OCI-M1 (cell line): ENCODE measurements around the gene TULP4.
"Not testable (repeated sequence)": the region's sequence is repeated elsewhere in the genome, so short reads cannot be mapped to it uniquely, and the experiment has no call there.

Experiments
- DNase-seq: peaks from one replicate; lab custom pipeline; 2025; lab: John Stamatoyannopoulos, UW

TULP4 gene

DNA sequence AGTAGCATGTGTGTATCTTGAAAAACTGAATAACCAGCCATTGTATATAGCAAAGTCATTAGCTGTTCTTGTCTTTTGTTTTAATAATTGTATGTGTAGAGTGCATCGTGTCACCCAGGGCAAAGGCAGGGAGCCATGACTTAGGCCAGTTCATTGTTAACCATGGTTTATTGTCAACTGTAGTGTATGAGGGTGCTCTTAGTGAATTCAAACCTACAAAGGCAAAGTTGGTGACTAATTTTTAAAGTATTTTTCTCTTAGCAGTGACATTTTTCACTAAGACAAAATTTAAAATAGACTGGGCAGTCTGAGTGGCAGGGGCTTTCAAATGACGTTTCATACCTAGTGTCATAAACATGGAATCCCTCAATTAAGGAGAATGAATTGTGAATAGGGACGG, 79.0 kb downstream of the TULP4 start:
- DNase-seq, result no peak

- DNase-seq, result not testable (repeated sequence)
Measured at GRCh38 chr6:158391977-158392376, 79.7 kb downstream of the TULP4 start.

DNA sequence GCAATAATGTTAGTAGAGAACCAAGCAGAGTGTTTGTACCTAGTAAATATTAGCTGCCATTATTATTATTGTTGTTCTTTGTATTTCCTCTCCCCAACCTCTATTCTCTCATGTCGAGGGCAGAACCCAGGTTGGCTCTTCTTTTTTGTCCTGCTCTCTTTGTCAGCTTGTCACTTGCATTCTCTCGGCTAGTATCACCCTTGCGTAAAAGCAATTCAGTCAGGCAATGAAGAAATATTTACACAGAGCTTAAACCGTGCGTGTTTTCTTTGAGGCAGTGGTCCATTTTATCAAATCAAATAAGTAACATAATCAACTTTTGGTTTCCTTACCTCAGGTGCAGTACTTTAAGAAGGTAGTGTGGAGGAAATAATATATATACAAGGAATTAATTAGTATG, 83.9 kb downstream of the TULP4 start:
- DNase-seq, result no peak

DNA sequence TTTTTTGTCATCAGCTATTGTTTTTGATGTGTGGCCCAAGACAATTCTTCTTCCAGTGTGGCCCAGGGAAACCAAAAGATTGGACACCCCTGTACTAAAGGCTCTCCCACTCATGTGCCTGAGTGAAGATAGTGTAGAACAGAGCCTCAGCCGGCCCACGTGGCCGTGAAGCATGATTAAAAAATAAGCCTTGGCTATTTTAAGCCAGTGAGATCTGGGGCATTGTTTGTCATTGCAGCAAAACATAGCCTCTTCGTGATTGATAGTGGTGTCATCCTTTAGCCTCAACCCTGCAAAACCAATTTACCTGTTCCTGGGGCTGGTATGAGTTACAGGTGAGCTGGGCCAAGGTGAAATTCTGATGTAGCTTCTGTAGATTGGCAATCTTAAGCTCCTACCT, 85.3 kb downstream of the TULP4 start:
- no peak for DNase-seq

DNA sequence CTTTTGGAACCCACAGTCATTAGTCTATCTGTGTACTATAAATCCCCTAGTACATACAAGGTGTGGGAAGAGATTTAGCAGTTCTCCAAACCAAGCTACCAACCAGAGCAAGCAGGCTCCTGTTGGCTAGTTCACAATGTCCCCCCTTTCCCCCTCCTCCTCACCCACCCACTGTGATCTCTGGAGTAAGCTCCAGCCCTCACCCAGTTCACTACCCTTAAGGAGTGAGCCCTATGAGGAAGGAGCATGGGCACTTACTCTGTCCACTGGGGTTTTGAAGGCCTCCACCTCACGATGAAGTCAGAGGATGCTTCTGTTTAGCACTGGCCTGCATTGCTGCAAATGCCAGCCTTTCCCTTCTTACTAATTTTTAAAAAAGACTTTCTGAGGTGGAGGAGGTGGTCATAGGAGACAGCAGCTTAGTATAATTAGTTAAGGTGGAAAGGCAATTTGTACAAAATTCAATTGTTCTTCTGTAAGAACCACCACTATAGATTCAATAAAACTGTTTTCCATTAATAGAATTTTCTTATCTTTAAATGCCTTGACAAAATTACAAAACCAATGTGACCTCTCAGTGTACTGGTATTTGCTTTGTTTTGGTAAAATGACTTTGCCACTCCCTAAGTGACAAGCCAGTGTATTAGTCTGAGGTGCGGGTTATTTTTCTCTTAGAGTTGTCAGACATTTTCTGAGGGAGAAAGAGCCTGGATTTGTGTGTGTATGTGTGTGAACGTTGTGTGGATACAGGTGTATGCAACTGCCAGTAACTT, 86.2 kb downstream of the TULP4 start:
- DNase-seq, result no peak

- no peak for DNase-seq
Measured at GRCh38 chr6:158399040-158399700, 86.9 kb downstream of the TULP4 start.

- no peak for DNase-seq
Measured at GRCh38 chr6:158402184-158402583, 89.9 kb downstream of the TULP4 start.

- DNase-seq, result not testable (repeated sequence)
Measured at GRCh38 chr6:158405321-158405831, 93.1 kb downstream of the TULP4 start.

- no peak for DNase-seq
Measured at GRCh38 chr6:158405933-158406332, 93.7 kb downstream of the TULP4 start.

DNA sequence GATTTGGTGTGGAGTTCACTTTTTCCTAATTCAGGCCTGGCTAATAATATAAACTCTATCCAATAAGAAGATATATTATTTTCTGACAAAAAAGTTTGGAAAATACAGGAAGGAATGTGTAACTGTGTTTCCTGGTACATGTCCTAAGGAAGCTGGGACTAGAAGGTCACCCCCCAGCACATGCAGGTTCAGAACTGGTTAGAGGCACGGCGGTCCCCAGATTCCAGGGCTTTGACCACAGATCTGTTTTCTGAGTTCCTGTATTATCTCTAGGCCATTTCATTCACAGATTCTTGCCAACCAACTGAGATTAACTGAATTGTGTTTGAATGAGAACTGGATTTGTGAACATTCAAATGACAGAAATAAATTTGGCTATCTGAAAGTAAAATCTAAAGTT, 94.5 kb downstream of the TULP4 start:
- DNase-seq, result no peak

DNA sequence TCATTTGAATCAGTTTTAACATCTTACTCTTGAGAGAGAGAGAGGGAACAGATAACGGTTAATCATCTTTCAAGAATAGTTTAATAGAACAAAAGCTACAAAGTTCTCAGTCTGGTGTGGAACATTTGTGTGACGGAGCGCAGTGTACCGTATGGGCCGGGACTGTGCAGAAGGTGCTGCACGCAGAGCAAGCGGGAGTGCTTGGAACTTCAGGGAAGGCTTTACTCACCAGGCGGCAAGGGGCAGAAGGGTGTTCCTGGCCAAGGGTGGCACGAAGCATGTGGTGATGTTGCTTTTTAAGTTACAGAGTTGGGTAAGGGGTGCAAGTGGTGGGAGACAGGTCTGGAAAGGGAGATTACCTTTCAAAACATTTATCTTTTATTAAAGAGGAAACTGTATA, 95.7 kb downstream of the TULP4 start:
- DNase-seq, result no peak

DNA sequence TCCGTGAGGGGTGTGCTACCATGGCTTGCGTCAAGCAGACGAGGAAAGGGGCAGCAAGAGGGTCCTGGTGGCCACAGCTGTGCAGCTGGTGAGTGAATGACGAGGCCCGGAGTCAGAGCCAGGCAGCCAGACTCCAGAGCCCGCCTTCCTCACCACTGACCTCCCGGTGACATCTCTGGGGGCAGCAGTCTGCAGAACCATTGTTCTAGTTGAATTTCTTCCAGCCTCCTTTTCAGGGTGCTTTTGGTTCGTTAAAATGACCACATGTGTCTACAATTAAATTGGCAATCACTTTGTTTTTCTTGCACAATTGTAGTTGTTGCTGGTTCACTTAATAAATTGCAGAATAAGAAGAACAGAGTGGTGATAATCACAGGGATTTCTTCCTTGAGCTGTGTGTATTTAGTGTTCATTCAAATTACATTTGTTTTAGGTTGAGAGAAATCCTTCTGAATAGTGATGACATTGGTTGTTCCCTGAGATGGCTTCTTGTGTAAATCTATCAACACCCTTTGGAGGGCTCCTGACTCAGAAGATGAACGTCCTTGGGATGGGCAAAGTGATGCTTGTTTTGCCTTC, 96.4 kb downstream of the TULP4 start:
- DNase-seq, result no peak

DNA sequence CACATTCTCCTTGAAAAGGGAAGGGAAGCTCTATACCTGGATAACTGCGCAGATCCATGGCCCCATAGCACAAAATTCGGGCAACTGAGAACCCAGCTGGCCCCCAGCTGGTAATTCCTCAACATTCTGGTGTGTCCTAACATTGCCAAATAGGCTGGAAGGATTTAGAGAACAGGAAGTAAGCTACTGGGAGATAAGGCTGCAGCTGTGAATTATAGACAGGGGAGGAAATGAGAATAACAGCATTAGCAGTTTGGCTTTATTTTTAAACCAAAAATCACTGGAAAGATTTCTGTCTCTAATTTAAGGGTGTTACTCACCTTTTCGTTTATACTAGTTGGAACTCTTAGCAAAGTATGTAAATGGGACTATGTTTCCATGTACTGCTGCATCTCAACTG, 97.2 kb downstream of the TULP4 start:
- peak; percentile 78 for DNase-seq

- DNase-seq, result no peak
Measured at GRCh38 chr6:158410784-158411183, 98.5 kb downstream of the TULP4 start.

- DNase-seq, result no peak
Measured at GRCh38 chr6:158411998-158412397, 99.7 kb downstream of the TULP4 start.

DNA sequence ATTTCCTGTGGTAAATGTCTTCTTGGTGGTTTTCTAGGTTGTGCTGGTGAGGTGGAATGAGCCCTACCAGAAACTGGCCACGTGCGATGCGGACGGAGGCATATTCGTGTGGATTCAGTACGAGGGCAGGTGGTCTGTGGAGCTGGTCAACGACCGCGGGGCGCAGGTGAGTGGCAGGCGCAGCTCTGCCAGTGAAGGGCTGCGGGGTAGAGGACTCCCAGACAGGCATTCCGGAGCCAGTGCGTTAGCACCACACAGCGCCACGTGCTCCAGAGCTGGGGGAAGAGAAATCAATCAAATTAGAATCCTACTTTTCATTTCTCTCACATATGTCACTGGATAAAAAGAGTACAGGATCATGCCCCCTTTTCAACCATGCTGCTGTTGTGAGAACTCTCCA, 100.8 kb downstream of the TULP4 start:
- no peak for DNase-seq

DNA sequence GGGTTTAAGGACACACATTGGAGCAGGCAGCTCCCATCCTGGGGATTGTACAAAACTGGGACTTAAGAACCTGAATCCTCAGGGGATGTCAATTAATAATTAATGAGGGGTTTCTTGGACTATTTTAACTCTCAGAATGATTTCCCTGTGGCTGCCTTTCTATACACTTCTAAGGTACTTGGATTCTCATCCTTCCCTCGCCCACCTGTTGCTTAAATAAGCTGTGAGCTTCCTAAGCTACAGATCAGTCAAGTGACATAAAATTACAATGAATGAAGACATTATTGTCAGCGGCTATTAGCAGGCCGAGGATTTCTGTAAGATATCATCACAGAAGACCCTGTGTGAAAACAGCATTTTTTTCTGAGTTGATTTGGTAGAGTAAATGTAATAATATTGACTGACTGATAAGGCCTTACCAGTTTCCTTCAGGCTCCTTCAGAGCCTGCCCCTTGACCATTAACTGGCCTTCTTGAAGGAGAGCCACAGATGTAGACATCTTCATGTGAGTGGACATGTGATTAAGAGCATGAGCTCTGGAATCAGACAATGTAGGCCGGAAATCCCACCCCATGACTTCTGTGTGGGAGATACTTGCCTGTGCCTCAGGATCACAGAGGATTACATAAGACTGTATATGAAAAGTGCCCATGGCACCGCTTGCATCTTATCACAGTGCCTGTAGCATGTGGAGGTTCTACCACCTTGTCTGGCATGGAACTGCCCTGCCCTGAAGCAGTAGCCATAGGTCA, 101.7 kb downstream of the TULP4 start:
- no peak for DNase-seq

- DNase-seq, result no peak
Measured at GRCh38 chr6:158414851-158415262, 102.6 kb downstream of the TULP4 start.

- no peak for DNase-seq
Measured at GRCh38 chr6:158415666-158416065, 103.4 kb downstream of the TULP4 start.

GRCh38 chr6:158416883-158417759, 104.9 kb downstream of the TULP4 start:
- no peak for DNase-seq

DNA sequence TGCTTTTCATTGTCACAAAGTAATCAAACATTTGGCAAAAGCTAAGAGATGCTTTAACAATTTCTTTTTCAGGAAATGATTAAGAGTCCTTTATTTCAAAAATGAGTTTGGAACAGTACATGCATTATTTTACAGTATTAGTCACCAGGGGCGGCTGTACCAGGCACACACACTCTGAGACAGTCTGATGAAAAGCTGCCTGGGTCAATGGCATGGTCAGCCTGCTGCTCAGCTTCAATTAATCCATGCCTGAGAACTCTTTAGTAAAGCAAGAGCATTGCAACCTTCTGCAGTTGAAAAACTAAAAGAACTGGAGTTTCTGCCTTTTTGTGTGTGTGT, 105.5 kb downstream of the TULP4 start:
- no peak for DNase-seq

DNA sequence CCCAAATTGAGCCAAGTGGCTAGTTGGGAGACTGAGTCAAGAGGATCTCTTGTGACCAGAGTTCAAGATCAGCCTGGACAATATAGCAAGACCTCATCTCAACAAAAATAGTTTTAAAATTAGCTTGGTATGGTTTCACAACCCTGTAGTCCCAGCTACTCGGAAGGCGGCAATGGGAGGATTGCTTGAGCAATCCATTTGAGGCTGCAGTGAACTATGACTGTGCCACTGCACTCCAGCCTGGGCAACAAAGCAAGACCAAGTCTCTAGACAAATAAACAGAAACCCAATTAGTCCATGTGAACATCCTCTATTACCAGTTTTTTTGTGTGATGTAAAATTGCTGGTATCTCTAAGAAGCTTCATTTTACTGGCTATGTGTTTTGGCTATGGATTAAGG, 106.2 kb downstream of the TULP4 start:
- no peak for DNase-seq
